Smooth muscle cell (in vitro differentiated cells): Measurements from ENCODE around the gene NDUFS7. TPM values are rescaled to one million over a fixed set of nuclear protein-coding genes. Genes with fewer than 3 reads are reported as not detected.

Experiments used
- DNase-seq: peaks from one replicate; lab custom pipeline; 2025; ENCODE audit not compliant: unreplicated experiment; lab: John Stamatoyannopoulos, UW
- H2AFZ ChIP-seq: fragments of 200-600 bp; sonication (generic); 2 replicates; pipeline ENCODE4 v1.6.0; 2016; ENCODE audit warnings: antibody characterized with exemption, low read depth, mild to moderate bottlenecking
- H3F3A ChIP-seq: fragments of 200-600 bp; sonication (generic); 2 replicates; pipeline ENCODE4 v1.6.0; 2017; ENCODE audit warnings: antibody characterized with exemption, low read depth
- H3K27ac ChIP-seq: fragments of 200-600 bp; sonication (generic); 2 replicates; pipeline ENCODE4 v1.5.1; 2016; ENCODE audit warnings: low read depth, mild to moderate bottlenecking
- H3K27me3 ChIP-seq: fragments of 200-600 bp; sonication (generic); 2 replicates; pipeline ENCODE4 v1.6.1; 2016; ENCODE audit warnings: low read depth, mild to moderate bottlenecking
- H3K36me3 ChIP-seq: fragments of 200-600 bp; sonication (generic); 2 replicates; pipeline ENCODE4 v1.5.1; 2016; ENCODE audit warnings: low read depth
- H3K4me1 ChIP-seq: fragments of 200-600 bp; sonication (generic); 2 replicates; pipeline ENCODE4 v1.5.1; 2016; ENCODE audit warnings: low read depth
- H3K4me2 ChIP-seq: fragments of 200-600 bp; sonication (generic); 2 replicates; pipeline ENCODE4 v1.6.0; 2016; ENCODE audit warnings: mild to moderate bottlenecking
- H3K4me3 ChIP-seq: fragments of 200-600 bp; sonication (generic); 2 replicates; pipeline ENCODE4 v1.5.1; 2016; ENCODE audit warnings: mild to moderate bottlenecking
- H3K79me2 ChIP-seq: fragments of 200-600 bp; sonication (generic); 2 replicates; pipeline ENCODE4 v1.6.0; 2016; ENCODE audit warnings: low read depth, mild to moderate bottlenecking
- H3K9ac ChIP-seq: fragments of 200-600 bp; sonication (generic); 2 replicates; pipeline ENCODE4 v1.6.0; 2016; ENCODE audit warnings: low read depth
- H3K9me3 ChIP-seq: fragments of 200-600 bp; sonication (generic); replicated peaks from 2 replicates; pipeline ENCODE4 v1.5.1; 2016; ENCODE audit warnings: low read depth
- H4K20me1 ChIP-seq: fragments of 200-600 bp; sonication (generic); 2 replicates; pipeline ENCODE4 v1.6.0; 2016; ENCODE audit warnings: low read depth
- CTCF ChIP-seq: fragments of 200-600 bp; sonication (generic); IDR thresholded peaks from 2 replicates; pipeline ENCODE4 v1.5.1; 2017; ENCODE audit warnings: borderline replicate concordance, mild to moderate bottlenecking, antibody characterized with exemption; ENCODE audit not compliant: insufficient read depth, poor library complexity, severe bottlenecking
- WGBS: methylation state at CpG from one replicate; pipeline ENCODE4 v1.1.7; 2016; ENCODE audit warnings: low lambda C conversion rate; 5-methylcytosine and 5-hydroxymethylcytosine counted together
- polyA plus RNA-seq: library from polyadenylated mRNA; unstranded; fragments of >200 nt; fragmentation: Nextera tagmentation; extraction: Ambion mirVana; gene quantifications from 2 replicates; pipeline ENCODE4 v1.2.1, GENCODE V29; 2016
- total RNA-seq: library from RNA; depleted of rRNA; stranded (reverse); fragments of >200 nt; gene quantifications from 2 replicates; pipeline ENCODE4 v1.2.3, GENCODE V29; 2014

NDUFS7 gene
- total and polyA plus RNA-seq, 2 experiments from 2014 or later, result 95.8 to 245 TPM

GRCh38 chr19:1382250-1382649 lies 1.5 kb upstream of the NDUFS7 start:
- Histone ChIP-seq H2AFZ (no peak overlapping the region), H3F3A (peaks cover 8% of the 10 kb centered on the region)
- DNase-seq, result no peak

GRCh38 chr19:1383017-1383311 lies 743 bp upstream of the NDUFS7 start:
- H2AFZ ChIP-seq, result no peak overlapping the region
- H3K9ac ChIP-seq, result no peak overlapping the region
- no peak overlapping the region for H3K27ac ChIP-seq
- H3F3A ChIP-seq, result peaks cover 8% of the 10 kb centered on the region
- H4K20me1 ChIP-seq, result peaks cover 5% of the 10 kb centered on the region
- H3K4me1 ChIP-seq, result peaks cover 15% of the 10 kb centered on the region
- H3K4me2 ChIP-seq, result no peak overlapping the region
- 22% methylated on average over 9 of the region's 9 CpGs for WGBS
- no peak for DNase-seq
- H3K4me3 ChIP-seq, result no peak overlapping the region
- peaks cover 25% of the 10 kb centered on the region for H3K79me2 ChIP-seq
- H3K9me3 ChIP-seq, result no peaks in the 10 kb centered on the region
- TF ChIP-seq CTCF, result peak; percentile 3
- no peaks in the 10 kb centered on the region for H3K27me3 ChIP-seq
- no peaks in the 10 kb centered on the region for H3K36me3 ChIP-seq

More at GRCh38 chr19:1382250-1382649, 1.5 kb upstream of the NDUFS7 start:
- H3K4me1 ChIP-seq, result peaks cover 15% of the 10 kb centered on the region
- no peaks in the 10 kb centered on the region for H3K9me3 ChIP-seq
- no peaks in the 10 kb centered on the region for H3K36me3 ChIP-seq
- H3K27ac ChIP-seq, result no peak overlapping the region
- H3K9ac ChIP-seq, result no peak overlapping the region
- 97% methylated on average over 3 of the region's 3 CpGs for WGBS
- peaks cover 25% of the 10 kb centered on the region for H3K79me2 ChIP-seq
- peaks cover 5% of the 10 kb centered on the region for H4K20me1 ChIP-seq
- no peak overlapping the region for H3K4me2 ChIP-seq
- H3K4me3 ChIP-seq, result no peak overlapping the region
- no peaks in the 10 kb centered on the region for H3K27me3 ChIP-seq
- no peak for TF ChIP-seq CTCF

GRCh38 chr19:1384085-1384462 lies 367 bp downstream of the NDUFS7 start:
- Histone ChIP-seq H3K9me3 (no peaks in the 10 kb centered on the region), H3K27ac (peak overlapping the region; percentile 36), H3K9ac (peak overlapping the region; percentile 86), H3K4me3 (peak overlapping the region; percentile 82), H4K20me1 (peaks cover 5% of the 10 kb centered on the region), H2AFZ (peak overlapping the region; percentile 68), H3K4me1 (peaks cover 15% of the 10 kb centered on the region), H3F3A (peaks cover 8% of the 10 kb centered on the region), H3K79me2 (peaks cover 25% of the 10 kb centered on the region), H3K27me3 (no peaks in the 10 kb centered on the region), H3K4me2 (peak overlapping the region; percentile 96), H3K36me3 (no peaks in the 10 kb centered on the region)
- 1% methylated on average over 23 of the region's 23 CpGs for WGBS
- DNase-seq, result no peak
- TF ChIP-seq CTCF, result no peak

GRCh38 chr19:1384478-1385110 lies 887 bp downstream of the NDUFS7 start:
- no peak for DNase-seq
- H3K27ac ChIP-seq, result peak overlapping the region; percentile 36

More at GRCh38 chr19:1384478-1385110, 887 bp downstream of the NDUFS7 start:
- Histone ChIP-seq H3K9me3 (no peaks in the 10 kb centered on the region), H3K27me3 (no peaks in the 10 kb centered on the region), H3K4me3 (peak overlapping the region; percentile 82), H4K20me1 (peaks cover 5% of the 10 kb centered on the region), H3K9ac (peak overlapping the region; percentile 86), H3F3A (peaks cover 8% of the 10 kb centered on the region), H3K79me2 (peaks cover 25% of the 10 kb centered on the region), H3K4me2 (peak overlapping the region; percentile 96), H3K36me3 (no peaks in the 10 kb centered on the region), H2AFZ (peak overlapping the region; percentile 68), H3K4me1 (peaks cover 15% of the 10 kb centered on the region)
- 58% methylated on average over 17 of the region's 17 CpGs for WGBS
- TF ChIP-seq CTCF, result no peak
